H1 (cell line): ENCODE measurements around the gene ZSCAN12. TPM values are rescaled to one million over a fixed set of nuclear protein-coding genes. Genes with fewer than 3 reads are reported as not detected.

Source experiments
- CTCF ChIA-PET: fragments of 300-600 bp; sonication (Branson Sonifier 250); formaldehyde crosslinking; loops from one replicate; lab custom pipeline; 2021; ENCODE audit not compliant: partially characterized antibody; lab: Charles Lee
- POLR2A ChIA-PET: fragments of 300-600 bp; sonication (Branson Sonifier 250); formaldehyde crosslinking; loops from one replicate; lab custom pipeline; 2021; ENCODE audit warnings: inconsistent platforms; ENCODE audit not compliant: partially characterized antibody; lab: Charles Lee
- DNase-seq, 2 experiments: peaks; one replicate each; pipeline versions ENCODE4 v3.0.0 to v3.0.0-alpha.2; 2010 to 2022; ENCODE audit warnings: low spot score in 2 of 2, low read depth in 1 of 2, mixed read lengths in 1 of 2
- FAIRE-seq: peaks from 2 replicates; lab custom pipeline; 2011; peaks lifted over from hg19 to GRCh38; lab: Jason Lieb, UNC
- H2AFZ ChIP-seq: 2 replicates; pipeline ENCODE4 v1.8.1; 2012; ENCODE audit warnings: low read length, inconsistent platforms
- H2AK5ac ChIP-seq: 2 replicates; pipeline ENCODE4 v1.6.1; 2013; ENCODE audit warnings: low read depth, low read length
- H2BK120ac ChIP-seq: replicated peaks from 2 replicates; pipeline ENCODE3; 2013; ENCODE audit warnings: low read depth, low read length, inconsistent platforms
- H2BK12ac ChIP-seq: 2 replicates; pipeline ENCODE4 v1.6.1; 2013; ENCODE audit warnings: low read depth, low read length
- H2BK15ac ChIP-seq: 2 replicates; pipeline ENCODE4 v1.6.1; 2013; ENCODE audit warnings: low read length
- H2BK20ac ChIP-seq: 2 replicates; pipeline ENCODE4 v1.6.1; 2013; ENCODE audit warnings: low read length
- H2BK5ac ChIP-seq: 2 replicates; pipeline ENCODE4 v1.6.1; 2013; ENCODE audit warnings: low read depth, low read length
- H3K14ac ChIP-seq: 2 replicates; pipeline ENCODE4 v1.6.1; 2013; ENCODE audit warnings: inconsistent platforms; ENCODE audit not compliant: insufficient read length
- H3K18ac ChIP-seq: 2 replicates; pipeline ENCODE4 v1.6.1; 2013; ENCODE audit warnings: low read length; ENCODE audit errors: extremely low read depth
- H3K23ac ChIP-seq: 2 replicates; pipeline ENCODE4 v1.6.1; 2013; ENCODE audit warnings: inconsistent platforms; ENCODE audit not compliant: insufficient read length
- H3K23me2 ChIP-seq: 2 replicates; pipeline ENCODE4 v1.6.1; 2013; ENCODE audit warnings: low read depth, low read length
- H3K27ac ChIP-seq: 2 replicates; pipeline ENCODE4 v1.6.1; 2011; ENCODE audit warnings: low read depth, low read length, inconsistent platforms
- H3K27me3 ChIP-seq, 4 experiments: replicated peaks in 1 of 4; 1 replicate in 1 of 4; 2 replicates in 3 of 4; pipeline versions ENCODE4 v1.6.1 to v1.8.1; 2011 to 2013; ENCODE audit warnings: low read length in 3 of 4, mild to moderate bottlenecking in 3 of 4, inconsistent platforms in 2 of 4, mixed read lengths in 2 of 4, moderate library complexity in 1 of 4; ENCODE audit not compliant: control insufficient read depth in 3 of 4, insufficient read depth in 3 of 4; ENCODE audit errors: extremely low read depth in 1 of 4
- H3K36me3 ChIP-seq, 4 experiments: 2 replicates each; pipeline versions ENCODE4 v1.6.1 to v1.8.1; 2011 to 2013; ENCODE audit warnings: mild to moderate bottlenecking in 4 of 4, low read length in 3 of 4, moderate library complexity in 2 of 4, control low read depth in 1 of 4, inconsistent platforms in 1 of 4; ENCODE audit not compliant: insufficient read depth in 4 of 4, control insufficient read depth in 2 of 4
- H3K4ac ChIP-seq: replicated peaks from 2 replicates; pipeline ENCODE3; 2013; ENCODE audit warnings: low read length, low read depth, mixed read lengths, inconsistent platforms; ENCODE audit not compliant: insufficient read length
- H3K4me1 ChIP-seq, 4 experiments: replicated peaks in 1 of 4; 1 replicate in 1 of 4; 2 replicates in 3 of 4; pipeline versions ENCODE4 v1.6.1 to v1.8.1; 2011 to 2013; ENCODE audit warnings: low read length in 3 of 4, inconsistent platforms in 2 of 4, mixed read lengths in 1 of 4; ENCODE audit not compliant: insufficient read depth in 4 of 4, control insufficient read depth in 3 of 4
- H3K4me2 ChIP-seq, 2 experiments: 2 replicates each; pipeline versions ENCODE4 v1.6.1 to v1.8.1; 2011 to 2013; ENCODE audit warnings: low read depth in 2 of 2, low read length in 2 of 2, control low read depth in 1 of 2, inconsistent platforms in 1 of 2, mild to moderate bottlenecking in 1 of 2; ENCODE audit not compliant: insufficient read depth in 1 of 2
- H3K4me3 ChIP-seq, 4 experiments: fragments of 200-600, 300-600 bp in 1 of 4; sonication (generic), shearing (Covaris generic), sonication (Bioruptor Twin) in 1 of 4; 2 replicates each; pipeline versions ENCODE4 v1.5.1 to v1.8.1; 2011 to 2016; ENCODE audit warnings: low read length in 4 of 4, low read depth in 3 of 4, control low read depth in 2 of 4, inconsistent platforms in 2 of 4, mild to moderate bottlenecking in 2 of 4, mixed read lengths in 1 of 4, moderate library complexity in 1 of 4; ENCODE audit not compliant: insufficient read depth in 2 of 4; ENCODE audit errors: extremely low read depth in 1 of 4
- H3K56ac ChIP-seq: replicated peaks from 2 replicates; pipeline ENCODE3; 2013; ENCODE audit warnings: low read depth, mild to moderate bottlenecking, mixed read lengths, low read length, inconsistent platforms; ENCODE audit not compliant: insufficient read length
- H3K79me1 ChIP-seq: 2 replicates; pipeline ENCODE4 v1.6.1; 2013; ENCODE audit warnings: low read depth, low read length, control low read depth
- H3K79me2 ChIP-seq, 2 experiments: 2 replicates each; pipeline versions ENCODE4 v1.6.1 to v1.8.1; 2012 to 2013; ENCODE audit warnings: low read length in 2 of 2, mild to moderate bottlenecking in 2 of 2, inconsistent platforms in 1 of 2; ENCODE audit not compliant: insufficient read depth in 2 of 2, control insufficient read depth in 1 of 2
- H3K9ac ChIP-seq, 4 experiments: replicated peaks in 1 of 4; 1 replicate in 1 of 4; 2 replicates in 3 of 4; pipeline versions ENCODE4 v1.6.1 to v1.8.1; 2011 to 2013; ENCODE audit warnings: low read depth in 3 of 4, low read length in 3 of 4, control low read depth in 2 of 4, mild to moderate bottlenecking in 2 of 4, moderate library complexity in 2 of 4, inconsistent platforms in 1 of 4; ENCODE audit errors: extremely low read depth in 1 of 4
- H3K9me3 ChIP-seq, 2 experiments: 2 replicates each; pipeline versions ENCODE4 v1.6.1 to v1.8.1; 2012 to 2013; ENCODE audit warnings: mild to moderate bottlenecking in 2 of 2, moderate library complexity in 2 of 2, control low read depth in 1 of 2, inconsistent platforms in 1 of 2, low read depth in 1 of 2, low read length in 1 of 2, mixed read lengths in 1 of 2; ENCODE audit not compliant: insufficient read depth in 2 of 2
- H4K20me1 ChIP-seq, 2 experiments: replicated peaks in 1 of 2; 2 replicates each; pipeline versions ENCODE3 to v1.8.1; 2011 to 2013; ENCODE audit warnings: inconsistent platforms in 2 of 2, low read length in 2 of 2, mild to moderate bottlenecking in 1 of 2; ENCODE audit not compliant: insufficient read depth in 2 of 2, control insufficient read depth in 1 of 2
- H4K5ac ChIP-seq: 2 replicates; pipeline ENCODE4 v1.6.1; 2013; ENCODE audit warnings: low read length, low read depth, mixed read lengths, inconsistent platforms; ENCODE audit not compliant: insufficient read length
- H4K8ac ChIP-seq: 2 replicates; pipeline ENCODE4 v1.8.0; 2013; ENCODE audit warnings: mild to moderate bottlenecking, moderate library complexity, low read length, inconsistent platforms; ENCODE audit not compliant: insufficient read depth; ENCODE audit errors: extremely low read depth
- H4K91ac ChIP-seq: replicated peaks from 2 replicates; pipeline ENCODE3; 2013; ENCODE audit warnings: low read length, mixed read lengths, inconsistent platforms; ENCODE audit not compliant: insufficient read length
- ASH2L ChIP-seq: fragments of 200-600, 300-600 bp; sonication (generic); IDR thresholded peaks from one replicate; pipeline ENCODE4 v1.7.1; 2017; ENCODE audit warnings: low read length
- ATF3 ChIP-seq: IDR thresholded peaks from 2 replicates; pipeline ENCODE4 v1.6.1; 2011; ENCODE audit warnings: low read depth, mild to moderate bottlenecking, low read length; ENCODE audit not compliant: insufficient read depth
- CEBPB ChIP-seq: IDR thresholded peaks from 2 replicates; pipeline ENCODE4 v1.6.1; 2012; ENCODE audit warnings: low read depth, low read length
- HDAC2 ChIP-seq, 2 experiments: fragments of 300-600 bp in 1 of 2; sonication (generic) in 1 of 2; IDR thresholded peaks; 2 replicates each; pipeline ENCODE4 v1.6.1; 2011 to 2012; ENCODE audit warnings: low read depth in 2 of 2, low read length in 2 of 2, mild to moderate bottlenecking in 2 of 2, moderate library complexity in 2 of 2, borderline replicate concordance in 1 of 2, inconsistent platforms in 1 of 2
- PHF8 ChIP-seq: fragments of 200-600 bp; sonication (generic); conservative IDR thresholded peaks from 2 replicates; pipeline ENCODE4 v1.7.1; 2012; ENCODE audit warnings: low read depth, mild to moderate bottlenecking, inconsistent platforms, low read length, moderate library complexity
- SAP30 ChIP-seq: fragments of 300-600 bp; sonication (generic); IDR thresholded peaks from 2 replicates; pipeline ENCODE4 v1.7.1; 2012; ENCODE audit warnings: low read length, moderate library complexity, mild to moderate bottlenecking, inconsistent platforms; ENCODE audit not compliant: insufficient read depth, insufficient replicate concordance
- TBP ChIP-seq: IDR thresholded peaks from 2 replicates; pipeline ENCODE4 v1.6.1; 2011; ENCODE audit warnings: low read depth, low read length, improper control_type of control experiment
- TEAD4 ChIP-seq: IDR thresholded peaks from 2 replicates; pipeline ENCODE4 v1.6.1; 2012; ENCODE audit warnings: low read depth, low read length, inconsistent platforms, mixed read lengths
- ZNF274 ChIP-seq: IDR thresholded peaks from 2 replicates; pipeline ENCODE4 v1.7.0; 2012; ENCODE audit warnings: low read length, borderline replicate concordance; ENCODE audit errors: extremely low read depth
- WGBS, 2 experiments: shearing (Covaris generic) in 1 of 2; methylation state at CpG; one replicate each; pipeline versions ENCODE4 v1.1.6 to v1.1.7; 2013 to 2015; ENCODE audit warnings: low lambda C conversion rate in 2 of 2, mixed read lengths in 2 of 2, inconsistent platforms in 1 of 2, low coverage in 1 of 2, missing lambda C conversion rate in 1 of 2; ENCODE audit not compliant: insufficient replicate concordance in 2 of 2, insufficient coverage in 1 of 2, insufficient read length in 1 of 2; ENCODE audit errors: extremely low coverage in 1 of 2, missing lambda C conversion rate in 1 of 2; 5-methylcytosine and 5-hydroxymethylcytosine counted together
- polyA plus RNA-seq, 7 experiments: library from polyadenylated mRNA; depleted of rRNA in 3 of 7; stranded (reverse) in 5 of 7; unstranded in 2 of 7; fragments of >200 nt in 5 of 7; fragments of 200-250 nt in 2 of 7; gene quantifications; 1 replicate in 5 of 7; 2 replicates in 1 of 7; 4 replicates in 1 of 7; pipeline versions ENCODE4 v1.2.1 to v1.2.3, GENCODE V29; 2011 to 2013; ENCODE audit warnings: missing spikeins in 2 of 7, mixed read lengths in 2 of 7
- total RNA-seq: library from RNA; stranded (reverse); fragmentation: NEBNext Ultra II Directional; extraction: Animal tissue kit (Norgen Biotek cat#: 25700); gene quantifications from 2 replicates; pipeline ENCODE4 v1.2.1, GENCODE V29; 2021

Gene ZSCAN12
- total and polyA plus RNA-seq, 2 of the 8 experiments (the other 6 are each of a cell fraction or from before 2014, with no cell fraction given): 2.2 to 9.6 TPM

- Histone ChIP-seq H2BK5ac (no peak overlapping the region), H3K23ac (no peak overlapping the region), H3K4me3 (no peak overlapping the region), H4K5ac (no peak overlapping the region), H3K9me3 (no peaks in the 10 kb centered on the region; a peak in 2 of 4 replicates), H4K91ac (no peak overlapping the region), H3K9ac (no peak overlapping the region), H2BK120ac (no peak overlapping the region), H3K18ac (no peak overlapping the region), H4K8ac (no peak overlapping the region), H3K56ac (no peak overlapping the region), H2AFZ (no peak overlapping the region), H2BK20ac (no peak overlapping the region), H3K36me3 (peaks cover 9 to 18% (median 14%) of the 10 kb centered on the region in 4 experiments; a peak in 6 of 8 replicates), H3K4me2 (no peak overlapping the region), H3K27me3 (no peaks in the 10 kb centered on the region), H3K4ac (no peak overlapping the region), H3K23me2 (0 out of 2 replicates have a peak, but pooled peaks cover under 1% of the 10 kb centered on the region), H3K79me2 (peaks cover 5% of the 10 kb centered on the region in 2 experiments; a peak in 1 of 4 replicates), H4K20me1 (peaks cover 0 to 2% of the 10 kb centered on the region in 2 experiments), H2BK12ac (no peak overlapping the region), H3K4me1 (peaks cover 0 to 4% (median 3%) of the 10 kb centered on the region in 4 experiments; a peak in 3 of 7 replicates), H2BK15ac (no peak overlapping the region), H2AK5ac (no peak overlapping the region), H3K27ac (no peak overlapping the region), H3K14ac (no peak overlapping the region), H3K79me1 (no peaks in the 10 kb centered on the region)
- WGBS, 2 experiments: 92% methylated on average over 2 of the region's 2 CpGs; no CpG with 5 or more reads in 1 of the 2 experiments
- CTCF ChIA-PET: interaction anchor here (1.3 kb wide), 1 partner anchor 9 kb away, joined by 3 read pairs; no protein-coding TSS in a partner anchor
- POLR2A ChIA-PET: interaction anchor here (2.5 kb wide), 1 partner anchor 25 kb away, joined by 7 read pairs; the partner anchor contains the start of gene ZSCAN31
- DNase-seq: no peak
- no peak for TF ChIP-seq CEBPB
- TF ChIP-seq TEAD4: no peak
- no peak for TF ChIP-seq ASH2L
- no peak for TF ChIP-seq ZNF274
- TF ChIP-seq ATF3: no peak
- no peak for TF ChIP-seq TBP
- TF ChIP-seq PHF8: no peak
- no peak for TF ChIP-seq HDAC2 (IDR thresholded peaks at IDR 0.05; ENCODE audit: borderline replicate concordance in 1 of 2, low read depth in 2 of 2, low read length in 2 of 2)
- no peak for TF ChIP-seq SAP30
- FAIRE-seq: no peak
Measured at GRCh38 chr6:28360961-28361360, 38.6 kb downstream of the ZSCAN12 start.
